ENCODE measurements around the gene RPS6KB2.
"Not testable (repeated sequence)": the region's sequence is repeated elsewhere in the genome, so short reads cannot be mapped to it uniquely, and the experiment has no call there.

DNA sequence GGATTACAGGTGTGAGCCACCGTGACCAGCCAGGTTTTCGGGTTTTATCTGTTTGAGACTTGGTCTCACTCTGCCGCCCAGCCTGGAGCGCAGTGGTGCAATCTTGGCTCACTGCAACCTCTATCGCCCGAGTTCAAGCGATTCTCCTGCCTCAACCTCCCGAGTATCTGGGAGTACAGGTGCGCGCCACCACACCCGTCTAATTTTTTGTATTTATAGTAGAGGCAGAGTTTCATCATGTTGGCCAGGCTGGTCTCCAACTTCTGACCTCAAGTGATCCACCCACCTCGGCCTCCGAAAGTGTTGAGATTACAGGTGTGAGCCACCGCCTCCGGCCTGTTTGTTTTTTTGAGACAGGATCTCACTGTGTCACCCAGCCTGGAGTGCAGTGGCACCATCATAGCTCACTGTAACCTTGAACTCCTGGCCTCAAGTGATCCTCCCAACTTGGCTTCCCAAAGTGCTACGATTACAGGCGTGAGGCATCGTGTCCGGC lies 882 bp upstream of the RPS6KB2 start:
- not testable (repeated sequence) for TF ChIP-seq EZH2 (IDR thresholded peaks at IDR 0.05; ENCODE audit: borderline replicate concordance, low read depth, low read length, poor library complexity, severe bottlenecking)
- TF ChIP-seq, protein P1, sequence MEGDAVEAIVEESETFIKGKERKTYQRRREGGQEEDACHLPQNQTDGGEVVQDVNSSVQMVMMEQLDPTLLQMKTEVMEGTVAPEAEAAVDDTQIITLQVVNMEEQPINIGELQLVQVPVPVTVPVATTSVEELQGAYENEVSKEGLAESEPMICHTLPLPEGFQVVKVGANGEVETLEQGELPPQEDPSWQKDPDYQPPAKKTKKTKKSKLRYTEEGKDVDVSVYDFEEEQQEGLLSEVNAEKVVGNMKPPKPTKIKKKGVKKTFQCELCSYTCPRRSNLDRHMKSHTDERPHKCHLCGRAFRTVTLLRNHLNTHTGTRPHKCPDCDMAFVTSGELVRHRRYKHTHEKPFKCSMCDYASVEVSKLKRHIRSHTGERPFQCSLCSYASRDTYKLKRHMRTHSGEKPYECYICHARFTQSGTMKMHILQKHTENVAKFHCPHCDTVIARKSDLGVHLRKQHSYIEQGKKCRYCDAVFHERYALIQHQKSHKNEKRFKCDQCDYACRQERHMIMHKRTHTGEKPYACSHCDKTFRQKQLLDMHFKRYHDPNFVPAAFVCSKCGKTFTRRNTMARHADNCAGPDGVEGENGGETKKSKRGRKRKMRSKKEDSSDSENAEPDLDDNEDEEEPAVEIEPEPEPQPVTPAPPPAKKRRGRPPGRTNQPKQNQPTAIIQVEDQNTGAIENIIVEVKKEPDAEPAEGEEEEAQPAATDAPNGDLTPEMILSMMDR (conservative IDR thresholded peaks at IDR 0.05; ENCODE audit: low read depth, low read length), result not testable (repeated sequence)
